Panc1 (cell line): ENCODE data around the gene TLX1.

ENCODE experiments used
- POLR2AphosphoS5 ChIP-seq: IDR thresholded peaks from 2 replicates; pipeline ENCODE4 v1.6.1; 2012; ENCODE audit warnings: mild to moderate bottlenecking, low read depth, low read length, moderate library complexity
- SIN3A ChIP-seq: IDR thresholded peaks from 2 replicates; pipeline ENCODE4 v1.6.1; 2012; ENCODE audit warnings: low read depth, mild to moderate bottlenecking, low read length, moderate library complexity, borderline replicate concordance; ENCODE audit not compliant: insufficient read depth
- TCF7L2 ChIP-seq: IDR thresholded peaks from 2 replicates; pipeline ENCODE4 v1.6.1; 2011; ENCODE audit warnings: mild to moderate bottlenecking, low read depth, low read length, inconsistent platforms
- TF ChIP-seq, protein P1 (sequence below): fragments of 450-650 bp; IDR thresholded peaks from 2 replicates; pipeline ENCODE4 v1.5.1; 2017; ENCODE audit warnings: mild to moderate bottlenecking
- TF ChIP-seq, protein P2 (sequence below), 2 experiments: IDR thresholded peaks; 2 replicates each; pipeline ENCODE4 v1.6.1; 2011 to 2012; ENCODE audit warnings: low read depth in 2 of 2, control low read depth in 1 of 2, low read length in 1 of 2, mild to moderate bottlenecking in 1 of 2, moderate library complexity in 1 of 2; ENCODE audit not compliant: insufficient read depth in 1 of 2

GRCh38 chr10:101139421-101139911, 8.4 kb downstream of the TLX1 start:
- TF ChIP-seq, protein P1, sequence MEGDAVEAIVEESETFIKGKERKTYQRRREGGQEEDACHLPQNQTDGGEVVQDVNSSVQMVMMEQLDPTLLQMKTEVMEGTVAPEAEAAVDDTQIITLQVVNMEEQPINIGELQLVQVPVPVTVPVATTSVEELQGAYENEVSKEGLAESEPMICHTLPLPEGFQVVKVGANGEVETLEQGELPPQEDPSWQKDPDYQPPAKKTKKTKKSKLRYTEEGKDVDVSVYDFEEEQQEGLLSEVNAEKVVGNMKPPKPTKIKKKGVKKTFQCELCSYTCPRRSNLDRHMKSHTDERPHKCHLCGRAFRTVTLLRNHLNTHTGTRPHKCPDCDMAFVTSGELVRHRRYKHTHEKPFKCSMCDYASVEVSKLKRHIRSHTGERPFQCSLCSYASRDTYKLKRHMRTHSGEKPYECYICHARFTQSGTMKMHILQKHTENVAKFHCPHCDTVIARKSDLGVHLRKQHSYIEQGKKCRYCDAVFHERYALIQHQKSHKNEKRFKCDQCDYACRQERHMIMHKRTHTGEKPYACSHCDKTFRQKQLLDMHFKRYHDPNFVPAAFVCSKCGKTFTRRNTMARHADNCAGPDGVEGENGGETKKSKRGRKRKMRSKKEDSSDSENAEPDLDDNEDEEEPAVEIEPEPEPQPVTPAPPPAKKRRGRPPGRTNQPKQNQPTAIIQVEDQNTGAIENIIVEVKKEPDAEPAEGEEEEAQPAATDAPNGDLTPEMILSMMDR: no peak; the same call in 1 of the 2 replicates
- TF ChIP-seq, protein P2, sequence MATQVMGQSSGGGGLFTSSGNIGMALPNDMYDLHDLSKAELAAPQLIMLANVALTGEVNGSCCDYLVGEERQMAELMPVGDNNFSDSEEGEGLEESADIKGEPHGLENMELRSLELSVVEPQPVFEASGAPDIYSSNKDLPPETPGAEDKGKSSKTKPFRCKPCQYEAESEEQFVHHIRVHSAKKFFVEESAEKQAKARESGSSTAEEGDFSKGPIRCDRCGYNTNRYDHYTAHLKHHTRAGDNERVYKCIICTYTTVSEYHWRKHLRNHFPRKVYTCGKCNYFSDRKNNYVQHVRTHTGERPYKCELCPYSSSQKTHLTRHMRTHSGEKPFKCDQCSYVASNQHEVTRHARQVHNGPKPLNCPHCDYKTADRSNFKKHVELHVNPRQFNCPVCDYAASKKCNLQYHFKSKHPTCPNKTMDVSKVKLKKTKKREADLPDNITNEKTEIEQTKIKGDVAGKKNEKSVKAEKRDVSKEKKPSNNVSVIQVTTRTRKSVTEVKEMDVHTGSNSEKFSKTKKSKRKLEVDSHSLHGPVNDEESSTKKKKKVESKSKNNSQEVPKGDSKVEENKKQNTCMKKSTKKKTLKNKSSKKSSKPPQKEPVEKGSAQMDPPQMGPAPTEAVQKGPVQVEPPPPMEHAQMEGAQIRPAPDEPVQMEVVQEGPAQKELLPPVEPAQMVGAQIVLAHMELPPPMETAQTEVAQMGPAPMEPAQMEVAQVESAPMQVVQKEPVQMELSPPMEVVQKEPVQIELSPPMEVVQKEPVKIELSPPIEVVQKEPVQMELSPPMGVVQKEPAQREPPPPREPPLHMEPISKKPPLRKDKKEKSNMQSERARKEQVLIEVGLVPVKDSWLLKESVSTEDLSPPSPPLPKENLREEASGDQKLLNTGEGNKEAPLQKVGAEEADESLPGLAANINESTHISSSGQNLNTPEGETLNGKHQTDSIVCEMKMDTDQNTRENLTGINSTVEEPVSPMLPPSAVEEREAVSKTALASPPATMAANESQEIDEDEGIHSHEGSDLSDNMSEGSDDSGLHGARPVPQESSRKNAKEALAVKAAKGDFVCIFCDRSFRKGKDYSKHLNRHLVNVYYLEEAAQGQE (IDR thresholded peaks at IDR 0.05; ENCODE audit: insufficient read depth in 1 of 2, low read depth in 2 of 2, low read length in 1 of 2): no peak
- TF ChIP-seq POLR2AphosphoS5: no peak
- no peak for TF ChIP-seq SIN3A
- no peak for TF ChIP-seq TCF7L2
